ENCODE data around the gene CRYZ. TPM values are rescaled to one million over a fixed set of nuclear protein-coding genes. Genes with fewer than 3 reads are reported as not detected.
A peak's percentile ranks its signal among the peaks of the same experiment; 100 is the strongest.
"Not testable (repeated sequence)": the region's sequence is repeated elsewhere in the genome, so short reads cannot be mapped to it uniquely, and the experiment has no call there.

CRYZ gene
- total RNA-seq, 2 experiments from 2014 or later: 8.1 to 11.3 TPM

- H3K4me3 Mint-ChIP-seq: no peak overlapping the region
- no peak for DNase-seq
- H3K9me3 Mint-ChIP-seq: peaks cover 7% of the 10 kb centered on the region
- H3K27me3 Mint-ChIP-seq (ENCODE audit: low read depth): no peaks in the 10 kb centered on the region
- peaks cover 73% of the 10 kb centered on the region for H3K36me3 Mint-ChIP-seq (ENCODE audit: low read depth)
- CTCF ChIA-PET: no interaction called here
- H3K4me1 Mint-ChIP-seq (ENCODE audit: low read depth): peaks cover 14% of the 10 kb centered on the region
- peak overlapping the region; percentile 10 for H3K27ac Mint-ChIP-seq
- intact Hi-C loops (cut with micrococcal nuclease): no loop called here
Observed at GRCh38 chr1:74755475-74755874, 22.6 kb upstream of the CRYZ start.

- CTCF ChIA-PET: no interaction called here
- no peak for DNase-seq
- H3K4me3 Mint-ChIP-seq: no peak overlapping the region
- intact Hi-C loops (cut with micrococcal nuclease): no loop called here
- H3K36me3 Mint-ChIP-seq (ENCODE audit: low read depth): peaks cover 67% of the 10 kb centered on the region
- peaks cover 7% of the 10 kb centered on the region for H3K9me3 Mint-ChIP-seq
- peaks cover 14% of the 10 kb centered on the region for H3K4me1 Mint-ChIP-seq (ENCODE audit: low read depth)
- no peaks in the 10 kb centered on the region for H3K27me3 Mint-ChIP-seq (ENCODE audit: low read depth)
- no peak overlapping the region for H3K27ac Mint-ChIP-seq
Observed at GRCh38 chr1:74753104-74753503, 20.3 kb upstream of the CRYZ start.

GRCh38 chr1:74748960-74749359 is 16.1 kb upstream of the CRYZ start:
- CTCF ChIA-PET: no interaction called here
- peaks cover 5% of the 10 kb centered on the region for H3K4me1 Mint-ChIP-seq (ENCODE audit: low read depth)
- H3K36me3 Mint-ChIP-seq (ENCODE audit: low read depth): peaks cover 58% of the 10 kb centered on the region
- no peaks in the 10 kb centered on the region for H3K27me3 Mint-ChIP-seq (ENCODE audit: low read depth)
- no peak overlapping the region for H3K27ac Mint-ChIP-seq
- H3K4me3 Mint-ChIP-seq: no peak overlapping the region
- peaks cover 5% of the 10 kb centered on the region for H3K9me3 Mint-ChIP-seq
- intact Hi-C loops (cut with micrococcal nuclease): no loop called here
- DNase-seq: no peak

- H3K4me3 Mint-ChIP-seq; H3K27ac Mint-ChIP-seq; DNase-seq; CTCF ChIA-PET; H3K4me1 Mint-ChIP-seq (ENCODE audit: low read depth); H3K9me3 Mint-ChIP-seq; H3K27me3 Mint-ChIP-seq (ENCODE audit: low read depth); intact Hi-C loops (cut with micrococcal nuclease): not testable (repeated sequence)
- H3K36me3 Mint-ChIP-seq (ENCODE audit: low read depth): peaks cover 72% of the 10 kb centered on the region
Observed at GRCh38 chr1:74745247-74745646, 12.4 kb upstream of the CRYZ start.

- peaks cover 11% of the 10 kb centered on the region for H3K9me3 Mint-ChIP-seq
- DNase-seq; H3K27me3 Mint-ChIP-seq (ENCODE audit: low read depth); H3K27ac Mint-ChIP-seq; H3K4me1 Mint-ChIP-seq (ENCODE audit: low read depth); intact Hi-C loops (cut with micrococcal nuclease); H3K4me3 Mint-ChIP-seq: not testable (repeated sequence)
- H3K36me3 Mint-ChIP-seq (ENCODE audit: low read depth): peaks cover 74% of the 10 kb centered on the region
- CTCF ChIA-PET: interaction anchor here (1.3 kb wide), 1 partner anchor 11 kb away, joined by 3 read pairs; no protein-coding TSS in a partner anchor
Observed at GRCh38 chr1:74740307-74740980, 7.6 kb upstream of the CRYZ start.

GRCh38 chr1:74737333-74737732 is 4.5 kb upstream of the CRYZ start:
- CTCF ChIA-PET: interaction anchor here (1.0 kb wide), 1 partner anchor 48 kb away, joined by 4 read pairs; no protein-coding TSS in a partner anchor
- intact Hi-C loops (cut with micrococcal nuclease): loop anchor here (10.0 kb wide), 1 partner anchor 987 kb away; the partner anchor contains the start of gene ACADM
- no peak for DNase-seq
- peaks cover 24% of the 10 kb centered on the region for H3K4me1 Mint-ChIP-seq (ENCODE audit: low read depth)
- H3K4me3 Mint-ChIP-seq: no peak overlapping the region
- no peaks in the 10 kb centered on the region for H3K27me3 Mint-ChIP-seq (ENCODE audit: low read depth)
- no peak overlapping the region for H3K27ac Mint-ChIP-seq
- peaks cover 6% of the 10 kb centered on the region for H3K9me3 Mint-ChIP-seq
- peaks cover 50% of the 10 kb centered on the region for H3K36me3 Mint-ChIP-seq (ENCODE audit: low read depth)

GRCh38 chr1:74733604-74734484 is 994 bp upstream of the CRYZ start:
- Mint-ChIP-seq H3K4me3 (peak overlapping the region; percentile 89), H3K4me1 (ENCODE audit: low read depth) (peaks cover 37% of the 10 kb centered on the region), H3K36me3 (ENCODE audit: low read depth) (peaks cover 21% of the 10 kb centered on the region), H3K27me3 (ENCODE audit: low read depth) (no peaks in the 10 kb centered on the region), H3K27ac (peak overlapping the region; percentile 94), H3K9me3 (no peaks in the 10 kb centered on the region)
- DNase-seq: peak; percentile 49
- CTCF ChIA-PET: interaction anchor here (0.7 to 4.0 kb wide), 18 partner anchors 9 to 1997 kb away, joined by 3 to 25 read pairs (median 4); no protein-coding TSS in a partner anchor
- intact Hi-C loops (cut with micrococcal nuclease): loop anchor here (1.0 to 10.0 kb wide), 7 partner anchors 30 to 1052 kb away; partner anchors contain the start of genes ACADM, FPGT, LRRIQ3 and RABGGTB

GRCh38 chr1:74732071-74732946 is 541 bp downstream of the CRYZ start:
- not testable (repeated sequence) for H3K27me3 Mint-ChIP-seq (ENCODE audit: low read depth); H3K9me3 Mint-ChIP-seq
- peaks cover 34% of the 10 kb centered on the region for H3K4me1 Mint-ChIP-seq (ENCODE audit: low read depth)
- peaks cover 15% of the 10 kb centered on the region for H3K36me3 Mint-ChIP-seq (ENCODE audit: low read depth)
- H3K27ac Mint-ChIP-seq: peak overlapping the region; percentile 94
- peak overlapping the region; percentile 89 for H3K4me3 Mint-ChIP-seq
- DNase-seq: peak; percentile 63
- CTCF ChIA-PET: interaction anchor here (0.6 to 4.0 kb wide), 5 partner anchors 10 to 397 kb away, joined by 3 to 25 read pairs (median 4); no protein-coding TSS in a partner anchor
- intact Hi-C loops (cut with micrococcal nuclease): loop anchor here (10.0 kb wide), 1 partner anchor 992 kb away; the partner anchor contains the start of gene ACADM

- intact Hi-C loops (cut with micrococcal nuclease): loop anchor here (10.0 kb wide), 1 partner anchor 993 kb away; the partner anchor contains the start of gene ACADM
- no peak overlapping the region for H3K4me3 Mint-ChIP-seq
- peaks cover 8% of the 10 kb centered on the region for H3K9me3 Mint-ChIP-seq
- CTCF ChIA-PET: interaction anchor here (0.6 to 4.0 kb wide), 2 partner anchors 42 to 398 kb away, joined by 3 to 25 read pairs; no protein-coding TSS in a partner anchor
- H3K27ac Mint-ChIP-seq: no peak overlapping the region
- no peak for DNase-seq
- H3K4me1 Mint-ChIP-seq (ENCODE audit: low read depth): peaks cover 34% of the 10 kb centered on the region
- no peaks in the 10 kb centered on the region for H3K27me3 Mint-ChIP-seq (ENCODE audit: low read depth)
- H3K36me3 Mint-ChIP-seq (ENCODE audit: low read depth): peaks cover 16% of the 10 kb centered on the region
Observed at GRCh38 chr1:74731399-74732052, 1.3 kb downstream of the CRYZ start.

GRCh38 chr1:74729741-74730478 is 2.9 kb downstream of the CRYZ start:
- peaks cover 21% of the 10 kb centered on the region for H3K9me3 Mint-ChIP-seq
- intact Hi-C loops (cut with micrococcal nuclease): loop anchor here (10.0 kb wide), 1 partner anchor 995 kb away; the partner anchor contains the start of gene ACADM
- H3K27ac Mint-ChIP-seq: no peak overlapping the region
- H3K4me1 Mint-ChIP-seq (ENCODE audit: low read depth): peaks cover 24% of the 10 kb centered on the region
- H3K4me3 Mint-ChIP-seq: no peak overlapping the region
- no peak for DNase-seq
- CTCF ChIA-PET: interaction anchor here (0.8 kb wide), 1 partner anchor 10 kb away, joined by 3 read pairs; no protein-coding TSS in a partner anchor
- H3K36me3 Mint-ChIP-seq (ENCODE audit: low read depth): peaks cover 26% of the 10 kb centered on the region
- no peaks in the 10 kb centered on the region for H3K27me3 Mint-ChIP-seq (ENCODE audit: low read depth)

Measured in activated naive CD4-positive, alpha-beta T cell treated with anti-CD3 and anti-CD28 coated beads for 36 hours (primary cell).